B cell (primary cell): ENCODE measurements around the gene XYLT1.

Experiments
- CTCF ChIP-seq: fragments of 200-600 bp; IDR thresholded peaks from one replicate; pipeline ENCODE4 v1.8.0; 2022; ENCODE audit warnings: antibody characterized with exemption, mild to moderate bottlenecking
- EZH2 ChIP-seq: IDR thresholded peaks from 2 replicates; pipeline ENCODE4 v1.6.1; 2012; ENCODE audit warnings: borderline replicate concordance, low read depth, mild to moderate bottlenecking, moderate library complexity, low read length; ENCODE audit not compliant: insufficient read depth, poor library complexity, severe bottlenecking

DNA sequence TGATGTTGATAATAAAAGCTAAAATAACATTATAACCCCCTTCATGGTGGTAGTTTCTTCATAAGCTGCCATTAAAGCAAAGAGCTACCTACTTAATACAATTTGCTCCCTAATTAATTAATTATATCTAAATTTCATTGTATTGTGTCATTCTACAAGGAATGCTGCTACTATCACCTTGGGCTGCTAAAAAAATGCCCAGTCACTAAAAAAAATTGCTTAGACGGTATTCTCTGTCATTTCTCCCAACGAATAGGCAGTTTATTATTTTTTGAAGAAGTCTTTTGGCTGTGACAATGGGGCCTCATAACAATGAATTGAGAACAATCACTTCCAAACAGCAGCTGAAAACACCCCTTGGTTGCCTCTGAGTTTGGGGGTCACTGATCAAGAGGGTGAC, 59.5 kb downstream of the XYLT1 start:
- no peak for TF ChIP-seq CTCF
- no peak for TF ChIP-seq EZH2
